Fibroblast of the aortic adventitia (primary cell): ENCODE data around the gene ERCC1. TPM values are rescaled to one million over a fixed set of nuclear protein-coding genes. Genes with fewer than 3 reads are reported as not detected.
"Not testable (repeated sequence)": the region's sequence is repeated elsewhere in the genome, so short reads cannot be mapped to it uniquely, and the experiment has no call there.

Source experiments
- DNase-seq: peaks from one replicate; pipeline ENCODE4 v3.0.0-alpha.2; 2010; ENCODE audit warnings: low read depth
- H3K4me3 ChIP-seq: 2 replicates; pipeline ENCODE4 v1.5.1; 2011; ENCODE audit warnings: low read depth, mild to moderate bottlenecking, control low read depth, low read length, moderate library complexity
- CTCF ChIP-seq: IDR thresholded peaks from 2 replicates; pipeline ENCODE4 v1.5.1; 2011; ENCODE audit warnings: mild to moderate bottlenecking, low read length, control low read depth, inconsistent platforms; ENCODE audit not compliant: insufficient read depth
- total RNA-seq: library from RNA; depleted of rRNA; stranded (reverse); fragments of >200 nt; gene quantifications from 2 replicates; pipeline ENCODE4 v1.2.3, GENCODE V29; 2012; ENCODE audit warnings: low replicate concordance

ERCC1 gene
- total RNA-seq, 1 donor, result 109 TPM

GRCh38 chr19:45409557-45409920, 14.2 kb downstream of the ERCC1 start:
- TF ChIP-seq CTCF, result no peak
- no peak overlapping the region for H3K4me3 ChIP-seq
- no peak for DNase-seq

- no peak for DNase-seq
Observed at GRCh38 chr19:45408830-45409556, 14.7 kb downstream of the ERCC1 start.

GRCh38 chr19:45408121-45408520, 15.6 kb downstream of the ERCC1 start:
- no peak for TF ChIP-seq CTCF
- DNase-seq, result no peak
- no peak overlapping the region for H3K4me3 ChIP-seq

More at GRCh38 chr19:45408830-45409556, 14.7 kb downstream of the ERCC1 start:
- H3K4me3 ChIP-seq, result no peak overlapping the region
- no peak for TF ChIP-seq CTCF

DNA sequence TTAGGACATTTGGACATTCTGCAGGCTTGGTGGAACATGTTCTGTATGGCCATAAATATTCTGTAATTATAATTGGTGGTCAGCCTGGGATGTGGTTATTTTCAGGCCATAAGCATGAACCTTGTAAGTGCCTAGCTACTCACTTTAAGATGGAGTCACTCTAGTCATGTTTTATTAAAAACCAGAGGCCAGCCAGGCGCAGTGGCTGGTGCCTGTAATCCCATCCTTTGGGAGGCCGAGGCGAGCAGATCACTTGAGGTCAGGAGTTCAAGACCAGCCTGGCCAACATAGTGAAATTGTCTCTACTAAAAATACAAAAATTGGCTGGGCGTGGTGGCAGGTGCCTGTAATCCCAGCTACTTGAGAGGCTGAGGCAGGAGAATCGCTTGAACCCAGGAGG, 16.1 kb downstream of the ERCC1 start:
- H3K4me3 ChIP-seq, result peak overlapping the region; percentile 95
- DNase-seq, result not testable (repeated sequence)

- no peak for DNase-seq
- TF ChIP-seq CTCF, result no peak
- peak overlapping the region; percentile 95 for H3K4me3 ChIP-seq
Observed at GRCh38 chr19:45407091-45407375, 16.7 kb downstream of the ERCC1 start.

- peak within 1 kb of the TSS; percentile 95 for H3K4me3 ChIP-seq
- no peak for TF ChIP-seq CTCF
- DNase-seq, result peak; percentile 81
Observed at GRCh38 chr19:45406226-45407090, 17.3 kb downstream of the ERCC1 start, which contains the start of gene POLR1G. Gene POLR1G (plus strand): TSS chr19:45406644. CDS start chr19:45406697, 53 bp downstream.

DNA sequence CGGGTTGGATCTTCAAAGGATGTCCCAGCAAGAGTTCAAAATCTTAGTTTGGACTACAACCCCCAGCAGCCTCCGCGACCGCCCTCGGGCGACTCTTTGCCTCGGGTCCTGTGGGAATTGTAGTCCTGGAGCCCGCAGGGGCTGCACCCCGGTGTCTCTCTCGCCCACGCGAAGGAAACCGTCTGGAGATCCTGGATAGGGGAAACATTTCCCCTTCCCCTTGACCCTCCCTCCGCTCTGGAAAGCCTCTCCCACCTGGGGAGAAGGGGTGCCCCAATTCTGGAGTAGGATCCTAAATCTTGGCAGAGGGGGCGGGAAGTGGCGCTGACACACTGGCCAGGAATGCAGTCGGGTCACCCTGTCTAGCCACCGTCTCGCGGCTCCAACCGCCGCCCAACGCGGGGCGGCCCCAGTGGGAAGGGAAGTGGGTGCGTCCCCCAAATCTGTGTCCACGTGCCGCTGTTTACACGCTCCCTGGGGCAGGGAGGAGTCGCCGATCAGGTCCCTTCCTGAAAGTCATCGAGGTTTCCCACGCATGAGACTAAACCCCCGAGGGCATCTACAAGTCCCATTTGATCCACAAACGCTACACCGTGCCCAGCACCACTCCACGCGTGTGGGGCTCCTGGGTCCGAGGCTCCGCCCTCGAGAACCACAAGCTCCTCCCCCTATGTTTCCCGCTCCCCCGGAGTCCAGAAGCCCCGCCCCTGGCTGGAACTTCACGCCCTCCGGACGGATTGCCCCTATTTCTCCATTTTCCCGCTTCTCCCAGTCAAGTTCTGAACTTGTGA, 18.1 kb downstream of the ERCC1 start:
- peak overlapping the region; percentile 95 for H3K4me3 ChIP-seq
- peak; percentile 90 for DNase-seq
- TF ChIP-seq CTCF, result no peak
